ENCODE data around the gene ID3.

DNA sequence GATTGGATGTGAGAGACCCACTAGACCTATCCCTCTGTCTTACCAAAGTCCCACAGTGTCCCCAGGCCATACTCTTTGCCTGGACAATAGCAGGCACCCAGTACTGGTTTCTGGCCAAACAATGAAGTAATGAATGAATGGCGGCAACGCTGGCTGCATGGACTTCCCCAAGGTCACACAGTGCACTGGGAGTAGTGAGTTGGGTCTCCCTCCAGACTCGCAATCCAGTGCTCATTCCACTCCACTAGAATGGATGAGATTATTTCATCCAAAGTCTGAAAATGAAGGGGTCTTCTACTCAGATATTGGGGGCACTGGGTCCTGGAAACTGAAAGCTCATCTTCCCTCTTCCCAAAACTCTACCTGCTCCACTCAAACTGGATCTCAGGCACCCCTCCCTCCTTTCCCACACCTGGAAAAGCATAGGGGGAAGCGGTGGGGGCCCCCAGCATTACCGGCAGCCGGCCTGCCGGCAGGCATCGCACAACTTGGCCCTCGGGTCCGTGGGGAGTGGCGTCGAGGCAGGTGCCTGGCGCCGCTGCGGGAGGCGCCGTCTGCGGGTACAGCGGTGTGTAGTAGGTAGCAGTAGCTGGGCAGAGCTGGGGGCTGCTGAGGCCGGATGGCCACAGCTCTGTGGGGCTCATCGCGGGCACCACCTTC is 29.1 kb downstream of the ID3 start:
- TF ChIP-seq ZNF274 (IDR thresholded peaks at IDR 0.05; ENCODE audit: low read depth, low read length) (no peak), YY1 (IDR thresholded peaks at IDR 0.05; ENCODE audit: insufficient read depth, insufficient read length) (no peak), SUZ12 (IDR thresholded peaks at IDR 0.05; ENCODE audit: extremely low read depth, insufficient read depth, insufficient read length) (no peak)
